ENCODE measurements around the gene CLEC12A.
"Not testable (repeated sequence)": the region's sequence is repeated elsewhere in the genome, so short reads cannot be mapped to it uniquely, and the experiment has no call there.

Gene CLEC12A

GRCh38 chr12:9969673-9970072 is 1.5 kb upstream of the CLEC12A start:
- Histone ChIP-seq H3K4me1 (no peaks in the 10 kb centered on the region), H3K27ac (no peak overlapping the region), H3K9me3 (no peaks in the 10 kb centered on the region), H3K4me3 (no peak overlapping the region), H3K36me3 (no peaks in the 10 kb centered on the region), H3K27me3 (no peaks in the 10 kb centered on the region)
- intact Hi-C loops (cut with DNase I; ENCODE audit: low total_unique reads): no loop called here
- TF ChIP-seq CTCF (IDR thresholded peaks at IDR 0.05): no peak
- no peak for DNase-seq

- Histone ChIP-seq H3K9me3 (no peaks in the 10 kb centered on the region), H3K4me3 (no peak overlapping the region), H3K27ac (no peak overlapping the region), H3K27me3 (no peaks in the 10 kb centered on the region), H3K36me3 (no peaks in the 10 kb centered on the region), H3K4me1 (no peaks in the 10 kb centered on the region)
- TF ChIP-seq CTCF (IDR thresholded peaks at IDR 0.05): no peak
- intact Hi-C loops (cut with DNase I; ENCODE audit: low total_unique reads): no loop called here
- DNase-seq: no peak
Measured at GRCh38 chr12:9973949-9974348, 2.7 kb downstream of the CLEC12A start.

- intact Hi-C loops (cut with DNase I; ENCODE audit: low total_unique reads); H3K27ac ChIP-seq; H3K27me3 ChIP-seq; H3K4me3 ChIP-seq; H3K9me3 ChIP-seq; H3K4me1 ChIP-seq; DNase-seq; H3K36me3 ChIP-seq: not testable (repeated sequence)
Measured at GRCh38 chr12:9974731-9975130, 3.5 kb downstream of the CLEC12A start.

GRCh38 chr12:9975614-9976013 is 4.4 kb downstream of the CLEC12A start:
- Histone ChIP-seq H3K36me3 (no peaks in the 10 kb centered on the region), H3K9me3 (no peaks in the 10 kb centered on the region), H3K4me1 (no peaks in the 10 kb centered on the region), H3K27ac (no peak overlapping the region), H3K27me3 (no peaks in the 10 kb centered on the region), H3K4me3 (no peak overlapping the region)
- no peak for DNase-seq
- TF ChIP-seq CTCF (IDR thresholded peaks at IDR 0.05): no peak
- intact Hi-C loops (cut with DNase I; ENCODE audit: low total_unique reads): no loop called here

GRCh38 chr12:9976626-9977025 is 5.4 kb downstream of the CLEC12A start:
- intact Hi-C loops (cut with DNase I; ENCODE audit: low total_unique reads): not testable (repeated sequence)

GRCh38 chr12:9977916-9978315 is 6.7 kb downstream of the CLEC12A start:
- Histone ChIP-seq H3K27ac (no peak overlapping the region), H3K9me3 (no peaks in the 10 kb centered on the region), H3K4me1 (no peaks in the 10 kb centered on the region), H3K36me3 (no peaks in the 10 kb centered on the region), H3K4me3 (no peak overlapping the region), H3K27me3 (no peaks in the 10 kb centered on the region)
- TF ChIP-seq CTCF (IDR thresholded peaks at IDR 0.05): no peak
- intact Hi-C loops (cut with DNase I; ENCODE audit: low total_unique reads): no loop called here
- no peak for DNase-seq

More at GRCh38 chr12:9976626-9977025, 5.4 kb downstream of the CLEC12A start:
- H3K4me3 ChIP-seq, H3K4me1 ChIP-seq, H3K27ac ChIP-seq, H3K27me3 ChIP-seq, DNase-seq, H3K36me3 ChIP-seq, H3K9me3 ChIP-seq: not testable (repeated sequence)

- Histone ChIP-seq H3K4me3 (no peak overlapping the region), H3K4me1 (no peaks in the 10 kb centered on the region)
- intact Hi-C loops (cut with DNase I; ENCODE audit: low total_unique reads): no loop called here
Measured at GRCh38 chr12:9980126-9980525, 8.9 kb downstream of the CLEC12A start.

More at GRCh38 chr12:9980126-9980525, 8.9 kb downstream of the CLEC12A start:
- no peak for TF ChIP-seq CTCF (IDR thresholded peaks at IDR 0.05)
- no peak overlapping the region for H3K27ac ChIP-seq
- H3K36me3 ChIP-seq: no peaks in the 10 kb centered on the region
- no peak for DNase-seq
- no peaks in the 10 kb centered on the region for H3K27me3 ChIP-seq
- no peaks in the 10 kb centered on the region for H3K9me3 ChIP-seq
